ENCODE measurements around the gene EIF4E2. TPM values are rescaled to one million over a fixed set of nuclear protein-coding genes. Genes with fewer than 3 reads are reported as not detected.

Gene EIF4E2
- total and polyA plus RNA-seq, 4 donors = 43.7 to 77.7 (median 65.9) TPM

DNA sequence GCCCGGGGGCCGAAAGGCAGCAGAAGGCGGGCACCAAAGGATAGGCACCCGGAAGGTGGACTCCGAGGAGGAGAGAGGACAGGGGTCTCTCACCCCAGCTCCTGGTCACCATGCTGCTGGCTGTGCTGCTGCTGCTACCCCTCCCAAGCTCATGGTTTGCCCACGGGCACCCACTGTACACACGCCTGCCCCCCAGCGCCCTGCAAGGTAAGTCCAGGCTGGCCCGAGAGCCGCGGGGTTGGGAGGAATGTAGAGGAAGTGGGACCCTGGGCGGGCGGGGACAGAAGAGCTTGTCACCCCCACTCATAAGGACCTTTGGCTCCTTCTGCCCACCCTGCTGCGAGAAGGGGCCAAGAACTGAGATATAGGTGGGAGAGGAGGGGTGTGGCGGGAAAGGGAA is 30.0 kb upstream of the EIF4E2 start:
- Histone ChIP-seq H3K4me3 (no peak overlapping the region), H3K4me1 (ENCODE audit: control insufficient read depth in 5 of 5, insufficient read depth in 5 of 5, low read length in 5 of 5) (peaks cover 0 to 8% (median 2%) of the 10 kb centered on the region in 5 donors), H3K9ac (ENCODE audit: insufficient read depth in 1 of 2, low read length in 2 of 2) (no peak overlapping the region), H3K36me3 (ENCODE audit: control insufficient read depth in 4 of 4, insufficient read depth in 4 of 4, low read length in 4 of 4) (no peaks in the 10 kb centered on the region), H3K27me3 (ENCODE audit: control insufficient read depth in 3 of 3, insufficient read depth in 3 of 3, low read length in 2 of 3) (peaks cover 14 to 26% (median 22%) of the 10 kb centered on the region in 3 donors), H3K9me3 (ENCODE audit: control insufficient read depth in 4 of 4, insufficient read depth in 3 of 4, low read length in 3 of 4) (no peaks in the 10 kb centered on the region), H3K27ac (ENCODE audit: low read depth in 1 of 2, low read length in 1 of 2) (no peak overlapping the region)
- ATAC-seq (ENCODE audit: insufficient read depth, low FRiP score) = no peak
- TF ChIP-seq, protein P1, sequence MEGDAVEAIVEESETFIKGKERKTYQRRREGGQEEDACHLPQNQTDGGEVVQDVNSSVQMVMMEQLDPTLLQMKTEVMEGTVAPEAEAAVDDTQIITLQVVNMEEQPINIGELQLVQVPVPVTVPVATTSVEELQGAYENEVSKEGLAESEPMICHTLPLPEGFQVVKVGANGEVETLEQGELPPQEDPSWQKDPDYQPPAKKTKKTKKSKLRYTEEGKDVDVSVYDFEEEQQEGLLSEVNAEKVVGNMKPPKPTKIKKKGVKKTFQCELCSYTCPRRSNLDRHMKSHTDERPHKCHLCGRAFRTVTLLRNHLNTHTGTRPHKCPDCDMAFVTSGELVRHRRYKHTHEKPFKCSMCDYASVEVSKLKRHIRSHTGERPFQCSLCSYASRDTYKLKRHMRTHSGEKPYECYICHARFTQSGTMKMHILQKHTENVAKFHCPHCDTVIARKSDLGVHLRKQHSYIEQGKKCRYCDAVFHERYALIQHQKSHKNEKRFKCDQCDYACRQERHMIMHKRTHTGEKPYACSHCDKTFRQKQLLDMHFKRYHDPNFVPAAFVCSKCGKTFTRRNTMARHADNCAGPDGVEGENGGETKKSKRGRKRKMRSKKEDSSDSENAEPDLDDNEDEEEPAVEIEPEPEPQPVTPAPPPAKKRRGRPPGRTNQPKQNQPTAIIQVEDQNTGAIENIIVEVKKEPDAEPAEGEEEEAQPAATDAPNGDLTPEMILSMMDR (IDR thresholded peaks at IDR 0.05; ENCODE audit: control extremely low read depth, extremely low read depth) = no peak
- no peak for DNase-seq
- 73 to 84% methylated on average over 15 of the region's 15 CpGs for WGBS, 2 donors

DNA sequence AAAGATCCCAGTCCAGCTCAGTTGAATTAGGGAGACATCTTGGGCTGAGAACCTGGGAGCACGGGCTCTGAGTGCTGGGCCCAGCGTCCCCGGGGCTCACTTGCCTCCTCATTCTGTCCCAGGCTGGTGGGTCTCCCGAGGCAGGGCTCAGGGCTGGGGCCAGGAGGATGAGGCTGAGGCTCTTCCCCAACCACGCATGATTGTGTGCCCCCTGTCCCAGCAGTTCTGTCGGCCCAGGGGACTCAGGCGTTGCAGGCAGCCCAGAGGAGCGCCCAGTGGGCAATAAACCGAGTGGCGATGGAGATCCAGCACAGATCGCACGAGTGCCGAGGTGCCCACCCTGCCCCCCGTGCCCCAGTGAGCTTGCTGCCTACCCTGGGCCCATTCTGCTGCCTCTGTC is 29.4 kb upstream of the EIF4E2 start:
- WGBS, 2 donors = 87 to 92% methylated on average over 14 of the region's 14 CpGs
- Histone ChIP-seq H3K27me3 (ENCODE audit: control insufficient read depth in 3 of 3, insufficient read depth in 3 of 3, low read length in 2 of 3) (peaks cover 14 to 26% (median 22%) of the 10 kb centered on the region in 3 donors), H3K4me3 (no peak overlapping the region), H3K27ac (ENCODE audit: low read depth in 1 of 2, low read length in 1 of 2) (no peak overlapping the region), H3K4me1 (ENCODE audit: control insufficient read depth in 5 of 5, insufficient read depth in 5 of 5, low read length in 5 of 5) (peaks cover 0 to 8% (median 4%) of the 10 kb centered on the region in 5 donors), H3K9ac (ENCODE audit: insufficient read depth in 1 of 2, low read length in 2 of 2) (no peak overlapping the region), H3K36me3 (ENCODE audit: control insufficient read depth in 4 of 4, insufficient read depth in 4 of 4, low read length in 4 of 4) (no peaks in the 10 kb centered on the region), H3K9me3 (ENCODE audit: control insufficient read depth in 4 of 4, insufficient read depth in 3 of 4, low read length in 3 of 4) (no peaks in the 10 kb centered on the region)
- TF ChIP-seq, protein P1 (IDR thresholded peaks at IDR 0.05; ENCODE audit: control extremely low read depth, extremely low read depth) = no peak
- ATAC-seq (ENCODE audit: insufficient read depth, low FRiP score) (no peak), DNase-seq (no peak)

DNA sequence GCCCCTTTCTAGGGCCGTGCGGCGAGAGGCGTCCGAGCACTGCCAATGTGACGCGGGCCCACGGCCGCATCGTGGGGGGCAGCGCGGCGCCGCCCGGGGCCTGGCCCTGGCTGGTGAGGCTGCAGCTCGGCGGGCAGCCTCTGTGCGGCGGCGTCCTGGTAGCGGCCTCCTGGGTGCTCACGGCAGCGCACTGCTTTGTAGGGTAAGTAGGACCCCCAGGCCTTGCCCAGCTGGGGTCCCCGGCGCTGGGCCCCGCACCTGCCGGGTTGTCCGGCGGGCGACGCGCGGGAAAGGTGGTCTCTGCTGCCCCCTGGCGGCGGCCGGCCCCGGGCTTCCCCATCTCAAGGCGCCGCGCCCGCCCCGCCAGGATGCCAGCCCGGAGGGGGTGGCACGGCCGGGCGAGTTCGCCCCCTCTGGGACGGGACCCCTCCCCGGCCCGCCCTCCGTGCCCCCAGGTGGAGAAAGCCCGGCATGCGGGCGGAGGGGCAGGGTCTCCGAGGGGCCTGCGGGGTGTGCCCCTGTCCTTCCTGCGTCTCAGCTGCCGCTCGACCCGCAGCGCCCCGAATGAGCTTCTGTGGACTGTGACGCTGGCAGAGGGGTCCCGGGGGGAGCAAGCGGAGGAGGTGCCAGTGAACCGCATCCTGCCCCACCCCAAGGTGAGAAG is 28.4 kb upstream of the EIF4E2 start:
- H3K9ac ChIP-seq (ENCODE audit: insufficient read depth in 1 of 2, low read length in 2 of 2) = no peak overlapping the region
- WGBS, 2 donors = 5 to 6% methylated on average over 35 to 66 of the region's 66 CpGs

More for the DNA sequence above, 28.4 kb upstream of the EIF4E2 start:
- TF ChIP-seq, protein P1 (IDR thresholded peaks at IDR 0.05; ENCODE audit: control extremely low read depth, extremely low read depth) = peak; percentile 55
- H3K4me1 ChIP-seq (ENCODE audit: control insufficient read depth in 5 of 5, insufficient read depth in 5 of 5, low read length in 5 of 5) = peaks cover 0 to 8% (median 4%) of the 10 kb centered on the region in 5 donors
- H3K27me3 ChIP-seq (ENCODE audit: control insufficient read depth in 3 of 3, insufficient read depth in 3 of 3, low read length in 2 of 3) = peaks cover 14 to 26% (median 20%) of the 10 kb centered on the region in 3 donors
- no peaks in the 10 kb centered on the region for H3K36me3 ChIP-seq (ENCODE audit: control insufficient read depth in 4 of 4, insufficient read depth in 4 of 4, low read length in 4 of 4)
- ATAC-seq (ENCODE audit: insufficient read depth, low FRiP score) (no peak), DNase-seq (peak in 1 of 3 donors; percentile 50)
- H3K9me3 ChIP-seq (ENCODE audit: control insufficient read depth in 4 of 4, insufficient read depth in 3 of 4, low read length in 3 of 4) = no peaks in the 10 kb centered on the region
- H3K4me3 ChIP-seq = no peak overlapping the region
- H3K27ac ChIP-seq (ENCODE audit: low read depth in 1 of 2, low read length in 1 of 2) = no peak overlapping the region
